ENCODE results near the gene ZBTB46. TPM values are rescaled to one million over a fixed set of nuclear protein-coding genes. Genes with fewer than 3 reads are reported as not detected.

The ZBTB46 gene
- total RNA-seq, 1 experiment from 2014 or later, result 1.1 TPM

GRCh38 chr20:63750807-63751470 is 80.1 kb downstream of the ZBTB46 start:
- CTCF ChIA-PET, result no interaction called here
- no TSS peak for BruUV-seq (replicated peaks)
- POLR2A ChIA-PET (ENCODE audit: low non-redundant PET), result interaction anchor here (0.7 kb wide), 1 partner anchor 11 kb away, joined by 11 read pairs; no protein-coding TSS in a partner anchor

DNA sequence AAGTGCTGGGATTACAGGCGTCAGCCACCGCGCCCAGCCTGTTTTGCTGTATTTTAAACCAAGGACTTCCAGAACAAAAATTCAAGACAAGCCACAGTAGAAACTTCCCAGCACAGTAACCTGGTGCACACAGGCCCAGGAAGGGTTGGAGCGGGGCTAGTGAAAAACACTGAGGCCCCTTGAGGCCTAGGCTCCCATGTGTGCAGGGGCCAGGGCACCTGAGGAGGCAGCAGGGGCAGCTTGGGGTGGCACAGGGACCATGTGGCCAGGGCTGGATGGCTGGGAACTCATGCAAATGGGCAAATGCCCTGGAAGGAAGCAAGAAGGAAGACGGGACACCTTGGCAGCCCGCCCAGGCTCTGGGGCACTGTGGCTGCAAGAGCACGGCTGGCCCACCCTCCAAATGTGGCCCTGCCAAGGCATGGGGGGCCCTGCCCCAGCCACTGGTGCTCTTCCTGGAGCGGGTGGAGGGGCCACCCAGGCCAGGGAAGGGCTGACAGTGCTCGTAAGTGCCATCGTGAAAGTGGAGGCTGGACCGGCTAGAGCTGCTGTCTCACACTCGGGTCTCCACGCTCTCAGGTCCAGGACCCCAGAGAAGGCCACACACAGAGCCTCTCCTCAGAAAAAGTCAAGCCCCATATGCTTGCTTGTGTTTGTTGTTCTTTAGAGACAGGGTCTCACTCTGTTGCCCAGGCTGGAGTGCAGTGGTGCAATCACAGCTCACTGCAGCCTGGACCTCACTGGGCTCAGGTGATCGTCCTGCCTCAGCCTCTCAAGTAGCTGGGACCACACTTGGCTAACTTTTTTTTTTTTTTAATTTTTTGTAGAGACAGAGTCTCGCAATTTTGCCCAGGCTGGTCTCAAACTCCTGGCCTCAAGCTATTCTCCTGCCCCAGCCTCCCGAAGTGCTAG is 81.2 kb downstream of the ZBTB46 start:
- TF ChIP-seq, protein P1, sequence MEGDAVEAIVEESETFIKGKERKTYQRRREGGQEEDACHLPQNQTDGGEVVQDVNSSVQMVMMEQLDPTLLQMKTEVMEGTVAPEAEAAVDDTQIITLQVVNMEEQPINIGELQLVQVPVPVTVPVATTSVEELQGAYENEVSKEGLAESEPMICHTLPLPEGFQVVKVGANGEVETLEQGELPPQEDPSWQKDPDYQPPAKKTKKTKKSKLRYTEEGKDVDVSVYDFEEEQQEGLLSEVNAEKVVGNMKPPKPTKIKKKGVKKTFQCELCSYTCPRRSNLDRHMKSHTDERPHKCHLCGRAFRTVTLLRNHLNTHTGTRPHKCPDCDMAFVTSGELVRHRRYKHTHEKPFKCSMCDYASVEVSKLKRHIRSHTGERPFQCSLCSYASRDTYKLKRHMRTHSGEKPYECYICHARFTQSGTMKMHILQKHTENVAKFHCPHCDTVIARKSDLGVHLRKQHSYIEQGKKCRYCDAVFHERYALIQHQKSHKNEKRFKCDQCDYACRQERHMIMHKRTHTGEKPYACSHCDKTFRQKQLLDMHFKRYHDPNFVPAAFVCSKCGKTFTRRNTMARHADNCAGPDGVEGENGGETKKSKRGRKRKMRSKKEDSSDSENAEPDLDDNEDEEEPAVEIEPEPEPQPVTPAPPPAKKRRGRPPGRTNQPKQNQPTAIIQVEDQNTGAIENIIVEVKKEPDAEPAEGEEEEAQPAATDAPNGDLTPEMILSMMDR (conservative IDR thresholded peaks at IDR 0.05; ENCODE audit: low read depth, low read length), result no peak
- no peak for TF ChIP-seq EZH2 (IDR thresholded peaks at IDR 0.05; ENCODE audit: borderline replicate concordance, low read depth, low read length, poor library complexity, severe bottlenecking)
- Histone ChIP-seq H3K9me3 (ENCODE audit: low read depth, low read length, poor library complexity, severe bottlenecking) (no peaks in the 10 kb centered on the region), H3K4me1 (ENCODE audit: insufficient read depth, low read length, poor library complexity, severe bottlenecking) (no peaks in the 10 kb centered on the region), H3K4me3 (ENCODE audit: low read depth, low read length, poor library complexity, severe bottlenecking) (no peak overlapping the region), H3K27ac (ENCODE audit: low read depth, low read length, poor library complexity, severe bottlenecking) (no peak overlapping the region), H3K27me3 (replicated peaks; ENCODE audit: insufficient read depth, low read depth, low read length, poor library complexity) (no peaks in the 10 kb centered on the region), H3K36me3 (ENCODE audit: insufficient read depth, low read length, poor library complexity, severe bottlenecking) (no peaks in the 10 kb centered on the region)
- no peak for DNase-seq (ENCODE audit: low spot score)
- ChIA-PET CTCF (no interaction called here), POLR2A (ENCODE audit: low non-redundant PET) (no interaction called here)
- intact Hi-C loops (cut with micrococcal nuclease; ENCODE audit: unreplicated experiment), result no loop called here
- no TSS peak for BruUV-seq (replicated peaks)

More at GRCh38 chr20:63750807-63751470, 80.1 kb downstream of the ZBTB46 start:
- no peaks in the 10 kb centered on the region for H3K9me3 ChIP-seq (ENCODE audit: low read depth, low read length, poor library complexity, severe bottlenecking)
- H3K36me3 ChIP-seq (ENCODE audit: insufficient read depth, low read length, poor library complexity, severe bottlenecking), result no peaks in the 10 kb centered on the region
- no peaks in the 10 kb centered on the region for H3K4me1 ChIP-seq (ENCODE audit: insufficient read depth, low read length, poor library complexity, severe bottlenecking)
- no peak for DNase-seq (ENCODE audit: low spot score)
- no peak overlapping the region for H3K4me3 ChIP-seq (ENCODE audit: low read depth, low read length, poor library complexity, severe bottlenecking)
- TF ChIP-seq EZH2 (IDR thresholded peaks at IDR 0.05; ENCODE audit: borderline replicate concordance, low read depth, low read length, poor library complexity, severe bottlenecking), result no peak
- TF ChIP-seq, protein P1 (conservative IDR thresholded peaks at IDR 0.05; ENCODE audit: low read depth, low read length), result no peak
- no peak overlapping the region for H3K27ac ChIP-seq (ENCODE audit: low read depth, low read length, poor library complexity, severe bottlenecking)
- intact Hi-C loops (cut with micrococcal nuclease; ENCODE audit: unreplicated experiment), result no loop called here
- no peaks in the 10 kb centered on the region for H3K27me3 ChIP-seq (replicated peaks; ENCODE audit: insufficient read depth, low read depth, low read length, poor library complexity)

- ChIA-PET POLR2A (ENCODE audit: low non-redundant PET) (no interaction called here), CTCF (no interaction called here)
- no peak for TF ChIP-seq EZH2 (IDR thresholded peaks at IDR 0.05; ENCODE audit: borderline replicate concordance, low read depth, low read length, poor library complexity, severe bottlenecking)
- TF ChIP-seq, protein P1 (conservative IDR thresholded peaks at IDR 0.05; ENCODE audit: low read depth, low read length), result no peak
- intact Hi-C loops (cut with micrococcal nuclease; ENCODE audit: unreplicated experiment), result no loop called here
- Histone ChIP-seq H3K4me3 (ENCODE audit: low read depth, low read length, poor library complexity, severe bottlenecking) (no peak overlapping the region), H3K9me3 (ENCODE audit: low read depth, low read length, poor library complexity, severe bottlenecking) (no peaks in the 10 kb centered on the region), H3K27ac (ENCODE audit: low read depth, low read length, poor library complexity, severe bottlenecking) (no peak overlapping the region), H3K36me3 (ENCODE audit: insufficient read depth, low read length, poor library complexity, severe bottlenecking) (peaks cover under 1% of the 10 kb centered on the region), H3K27me3 (replicated peaks; ENCODE audit: insufficient read depth, low read depth, low read length, poor library complexity) (no peaks in the 10 kb centered on the region), H3K4me1 (ENCODE audit: insufficient read depth, low read length, poor library complexity, severe bottlenecking) (no peaks in the 10 kb centered on the region)
- DNase-seq (ENCODE audit: low spot score), result no peak
- BruUV-seq (replicated peaks), result no TSS peak
These were observed 82.2 kb downstream of the ZBTB46 start for GRCh38 chr20:63748934-63749270.

Measured in A673 (cell line).